Retina (tissue), 1 donor: ENCODE data around the gene ARHGEF12.

Experiments used
- DNase-seq: peaks from one replicate; pipeline ENCODE4 v3.0.0-alpha.2; 2016

The ARHGEF12 gene

DNA sequence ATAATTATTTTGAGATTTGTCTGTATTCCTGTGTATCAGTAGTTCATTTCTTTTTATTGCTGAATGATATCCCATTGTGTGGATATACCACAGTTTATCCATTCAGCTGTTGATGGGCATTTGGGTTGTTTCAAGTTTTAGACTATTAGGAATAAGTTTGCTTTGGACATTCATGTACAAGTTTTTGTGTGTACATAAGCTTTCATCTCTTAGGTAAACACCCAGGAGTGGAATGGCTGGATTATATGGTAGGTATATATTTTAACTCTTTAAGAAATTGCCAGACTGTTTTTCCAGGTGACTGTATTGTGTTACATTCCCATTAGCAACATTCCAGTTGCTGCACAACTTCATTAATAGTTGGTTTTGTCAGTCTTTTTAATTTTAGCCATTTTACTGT, 52.0 kb downstream of the ARHGEF12 start:
- no peak for DNase-seq

- DNase-seq: no peak
Measured at GRCh38 chr11:120389693-120390584, 53.7 kb downstream of the ARHGEF12 start.

DNA sequence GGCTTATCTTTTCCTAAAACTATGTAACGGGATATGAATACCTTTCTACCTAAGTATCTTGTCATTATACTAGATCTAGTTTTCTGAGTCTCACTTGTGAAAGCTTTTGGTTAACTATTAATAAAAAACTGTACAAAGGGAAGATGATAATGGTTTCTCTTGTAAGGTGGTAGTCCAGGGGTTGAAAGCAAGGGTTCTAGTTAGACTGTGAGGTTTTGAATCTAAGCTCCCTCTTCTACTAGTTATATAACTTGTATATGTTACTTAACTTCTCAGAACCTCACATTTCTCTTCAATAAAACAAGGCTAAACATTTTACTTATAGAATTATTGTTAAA, 54.3 kb downstream of the ARHGEF12 start:
- DNase-seq: no peak

- no peak for DNase-seq
Measured at GRCh38 chr11:120391292-120391691, 55.1 kb downstream of the ARHGEF12 start.

GRCh38 chr11:120391854-120392253, 55.6 kb downstream of the ARHGEF12 start:
- no peak for DNase-seq

GRCh38 chr11:120392314-120392713, 56.1 kb downstream of the ARHGEF12 start:
- no peak for DNase-seq

DNA sequence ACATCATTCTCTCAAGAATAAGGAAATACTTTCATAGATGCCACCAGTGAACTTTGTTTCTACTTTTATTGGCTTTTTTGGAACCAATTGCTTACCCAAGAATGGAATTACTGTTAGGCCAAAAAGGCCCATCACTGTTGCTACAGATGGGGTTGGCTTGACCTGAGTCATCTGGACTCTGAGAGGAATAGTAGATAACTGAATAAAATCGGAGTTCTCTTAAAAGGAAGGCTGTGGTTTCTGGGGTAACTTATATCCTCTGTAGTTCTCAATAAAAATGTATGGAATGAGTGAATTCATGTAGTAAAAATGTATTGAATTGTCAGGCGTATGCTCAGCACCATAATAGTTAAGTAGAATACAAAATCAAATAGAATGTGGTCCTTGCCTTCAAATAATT, 56.6 kb downstream of the ARHGEF12 start:
- no peak for DNase-seq

DNA sequence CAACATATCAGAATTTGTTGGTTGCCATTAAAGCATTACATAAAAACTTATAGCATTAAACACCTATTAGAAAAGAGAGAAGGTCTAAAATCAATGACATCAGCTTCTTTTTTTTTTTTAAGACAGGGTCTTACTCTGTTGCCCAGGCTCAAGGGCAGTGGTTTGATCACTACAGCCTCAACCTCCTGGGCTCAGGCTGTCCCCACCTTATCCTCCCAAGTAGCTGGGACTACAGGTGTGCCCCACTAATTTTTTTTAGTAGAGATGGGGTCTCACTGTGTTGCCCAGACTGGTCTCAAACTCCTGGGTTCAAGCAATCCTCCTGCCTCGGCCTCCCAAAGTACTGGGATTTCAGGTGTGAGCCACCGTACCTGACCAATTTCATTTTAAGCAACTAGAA, 57.9 kb downstream of the ARHGEF12 start:
- DNase-seq: no peak

- no peak for DNase-seq
Measured at GRCh38 chr11:120395778-120396177, 59.6 kb downstream of the ARHGEF12 start.

- DNase-seq: no peak
Measured at GRCh38 chr11:120398132-120398531, 61.9 kb downstream of the ARHGEF12 start.

GRCh38 chr11:120399307-120399706, 63.1 kb downstream of the ARHGEF12 start:
- no peak for DNase-seq

- DNase-seq: no peak
Measured at GRCh38 chr11:120400564-120401364, 64.6 kb downstream of the ARHGEF12 start.

DNA sequence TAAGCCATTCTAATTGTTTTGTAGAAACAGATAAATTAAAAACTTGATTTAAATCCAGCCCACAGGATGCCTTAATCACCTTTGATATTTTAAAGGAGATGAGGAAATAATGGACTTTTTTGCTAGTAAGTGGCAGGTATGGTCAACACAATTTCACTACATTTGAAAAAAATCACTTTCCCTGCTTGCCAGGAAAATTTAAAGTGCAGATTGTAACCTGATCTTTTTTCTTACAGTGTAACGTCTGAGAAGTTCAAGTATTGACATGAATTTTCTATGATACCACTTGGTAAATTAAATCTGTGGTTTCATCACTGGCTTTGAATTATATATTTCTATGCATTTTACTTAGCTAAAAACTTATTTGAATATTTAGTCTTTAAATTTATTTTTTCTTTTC, 65.3 kb downstream of the ARHGEF12 start:
- no peak for DNase-seq

GRCh38 chr11:120403966-120404365, 67.8 kb downstream of the ARHGEF12 start:
- DNase-seq: no peak

GRCh38 chr11:120404495-120404894, 68.3 kb downstream of the ARHGEF12 start:
- DNase-seq: no peak

DNA sequence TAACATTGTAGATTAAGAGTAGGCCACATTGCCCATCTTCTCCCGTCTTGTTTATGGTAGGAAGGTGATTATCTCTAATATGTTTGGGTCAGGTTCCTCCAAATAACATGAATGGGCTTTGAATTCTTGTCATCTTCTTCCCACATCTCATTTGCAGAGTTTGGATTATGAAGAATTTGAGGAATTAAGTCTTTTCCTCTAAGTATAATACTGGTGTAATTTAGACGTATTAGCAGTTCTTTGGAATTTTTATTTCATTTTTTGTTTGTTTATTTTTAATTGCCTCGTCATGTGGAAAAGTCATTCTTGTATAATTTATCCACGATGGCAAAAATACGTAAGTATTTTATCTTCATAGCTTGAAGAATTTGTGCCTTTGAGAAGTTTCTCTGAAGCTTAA, 73.4 kb downstream of the ARHGEF12 start:
- no peak for DNase-seq

DNA sequence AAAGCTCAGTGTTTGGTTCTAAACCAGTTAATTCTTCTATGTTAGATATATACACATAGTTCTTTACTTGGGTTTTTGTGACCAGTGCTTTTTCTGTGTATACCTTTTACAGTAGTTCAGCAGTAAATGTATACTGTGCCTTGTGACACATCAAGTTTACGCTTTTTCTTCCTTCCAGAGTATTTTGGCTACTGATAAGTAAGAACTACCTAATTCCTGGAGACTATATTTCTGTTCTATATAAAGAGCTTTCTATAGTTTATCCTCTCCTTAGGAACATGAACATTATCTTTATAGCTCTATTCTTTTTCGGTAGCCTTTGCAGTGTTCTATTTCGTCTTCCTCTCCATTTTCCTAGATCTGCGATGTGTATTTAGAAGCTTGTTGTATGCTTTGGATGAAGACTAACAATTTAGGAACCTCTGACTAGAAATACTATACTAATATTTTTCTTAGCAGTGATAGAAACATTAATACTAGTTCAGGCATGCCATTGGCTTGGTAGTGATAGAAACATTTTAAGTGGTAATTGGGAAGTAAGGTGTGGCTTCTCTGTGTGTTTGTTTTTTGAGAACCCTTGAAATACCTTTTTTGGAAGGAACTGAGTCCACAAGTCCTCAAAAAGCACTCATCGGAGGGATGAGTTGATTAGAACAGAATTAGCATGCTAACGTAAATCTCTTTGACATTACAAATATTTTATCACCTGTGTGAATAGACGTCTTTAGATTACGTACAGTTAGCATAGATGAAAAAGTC, 74.6 kb downstream of the ARHGEF12 start:
- no peak for DNase-seq

- DNase-seq: no peak
Measured at GRCh38 chr11:120413480-120413879, 77.3 kb downstream of the ARHGEF12 start.

DNA sequence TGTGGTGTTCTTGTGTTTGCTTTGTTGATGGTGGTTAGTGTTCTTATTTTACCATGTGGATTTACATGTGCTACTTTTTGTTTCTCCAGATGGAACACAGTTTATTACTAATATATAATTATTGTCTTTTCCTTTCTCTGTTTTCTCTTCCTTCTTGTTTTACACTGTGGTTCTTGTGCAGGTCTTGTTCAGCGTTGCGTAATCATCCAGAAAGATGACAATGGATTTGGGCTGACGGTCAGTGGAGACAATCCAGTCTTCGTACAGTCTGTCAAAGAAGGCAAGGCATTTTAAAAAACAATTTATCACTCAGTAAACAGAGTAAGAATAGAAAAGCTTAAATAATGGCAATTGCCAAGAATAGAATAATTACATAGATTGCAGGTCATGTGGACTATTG, 84.4 kb downstream of the ARHGEF12 start:
- no peak for DNase-seq

- no peak for DNase-seq
Measured at GRCh38 chr11:120424185-120424969, 88.2 kb downstream of the ARHGEF12 start.

DNA sequence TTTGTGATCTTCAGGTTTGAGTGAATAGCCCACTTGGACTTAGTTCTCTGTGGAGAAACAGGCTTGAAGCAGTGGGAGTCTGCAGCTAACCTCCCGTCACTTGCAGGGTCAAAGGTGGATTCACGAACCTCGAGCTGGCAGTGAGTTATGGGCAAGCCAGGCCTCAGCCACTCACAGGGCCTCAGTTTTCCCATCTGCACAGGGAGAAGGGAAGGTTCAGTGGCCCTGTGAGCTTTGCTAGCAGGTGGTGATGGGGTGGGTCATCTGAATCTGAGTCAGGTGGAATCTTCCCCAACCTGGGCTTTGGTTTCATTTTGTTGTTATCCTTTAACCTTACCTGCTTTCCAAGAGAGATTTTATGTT, 88.7 kb downstream of the ARHGEF12 start:
- DNase-seq: no peak

DNA sequence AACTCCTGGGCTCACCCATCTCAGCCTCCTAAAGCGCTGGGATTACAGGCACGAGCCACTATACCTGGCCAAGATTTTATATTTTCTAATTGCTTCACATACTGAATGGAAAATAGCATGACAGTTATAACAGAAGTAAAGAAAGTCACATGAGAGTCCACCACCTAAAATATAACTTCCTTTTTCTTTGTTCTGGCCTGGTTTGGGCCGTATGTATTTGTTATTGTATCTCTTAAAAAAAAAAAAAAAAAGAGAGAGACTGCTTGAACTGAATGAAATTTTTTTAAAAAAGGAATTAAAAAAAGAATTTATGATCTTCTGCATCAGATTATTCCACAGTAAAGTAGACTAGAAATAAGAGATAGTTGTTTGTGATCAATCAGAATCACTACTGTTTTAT, 89.3 kb downstream of the ARHGEF12 start:
- DNase-seq: no peak

DNA sequence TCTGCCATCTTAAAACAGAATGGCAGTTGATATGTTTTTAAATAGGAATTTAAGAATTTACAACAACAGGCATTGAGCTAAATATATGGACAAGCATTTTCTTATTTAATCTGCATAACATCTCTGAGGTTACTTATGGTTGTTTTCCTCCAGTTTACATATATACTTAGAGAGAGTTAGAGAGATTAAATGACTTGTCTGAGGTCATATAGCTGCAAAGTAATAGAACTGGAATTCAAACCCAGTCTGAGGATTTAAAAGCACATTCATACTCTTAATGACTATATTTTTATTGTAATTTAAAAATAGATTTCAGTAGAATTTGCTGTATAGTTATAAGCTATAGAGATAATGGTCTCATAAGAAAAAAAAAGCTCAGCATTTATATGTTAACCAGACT, 93.9 kb downstream of the ARHGEF12 start:
- DNase-seq: no peak
